ENCODE results near the gene RASD2.
A peak's percentile ranks its signal among the peaks of the same experiment; 100 is the strongest.
"Not testable (repeated sequence)": the region's sequence is repeated elsewhere in the genome, so short reads cannot be mapped to it uniquely, and the experiment has no call there.

RASD2 gene, protein sequence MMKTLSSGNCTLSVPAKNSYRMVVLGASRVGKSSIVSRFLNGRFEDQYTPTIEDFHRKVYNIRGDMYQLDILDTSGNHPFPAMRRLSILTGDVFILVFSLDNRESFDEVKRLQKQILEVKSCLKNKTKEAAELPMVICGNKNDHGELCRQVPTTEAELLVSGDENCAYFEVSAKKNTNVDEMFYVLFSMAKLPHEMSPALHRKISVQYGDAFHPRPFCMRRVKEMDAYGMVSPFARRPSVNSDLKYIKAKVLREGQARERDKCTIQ

DNA sequence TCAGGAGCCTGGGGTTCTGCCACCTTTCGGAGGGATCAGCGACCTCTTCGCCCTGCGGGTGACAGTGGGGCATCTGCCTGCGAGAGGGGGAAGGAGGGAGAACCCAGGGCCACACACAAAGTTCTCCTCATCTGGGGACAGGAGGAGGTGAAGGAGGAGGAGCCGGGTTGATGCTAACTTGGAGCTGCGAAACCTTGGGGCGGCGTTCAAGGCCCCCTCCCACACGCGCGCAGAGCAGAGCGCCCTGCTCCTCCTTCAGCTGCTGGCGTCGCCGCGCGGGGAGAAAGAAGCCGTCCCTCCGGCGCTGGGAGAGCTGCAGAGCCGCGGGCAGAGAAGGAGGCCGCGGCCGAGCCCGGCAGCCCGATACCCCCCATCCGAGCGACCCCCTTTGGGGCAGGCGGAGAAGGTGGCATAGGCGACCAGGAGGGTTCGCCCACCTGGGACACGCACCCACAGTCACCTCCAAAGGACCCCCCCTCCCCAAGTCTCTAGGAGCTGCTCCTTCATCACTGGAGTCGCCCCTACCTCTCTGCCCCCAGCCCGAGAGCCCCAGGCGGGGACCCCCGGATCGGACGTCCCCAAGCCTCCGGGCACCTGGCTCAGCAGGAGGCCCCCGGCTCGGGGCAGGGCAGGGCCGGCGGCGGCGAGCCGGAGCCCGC is at the start of gene RASD2:
Gene RASD2 (plus strand): TSS at position 237 of the 659 bp plus-strand sequence. CDS start 5,979 bp downstream, outside the sequence.
- DNase-seq (ENCODE audit: low read depth), result no peak
- peak within 1 kb of the TSS; percentile 32 for H3K4me3 ChIP-seq (ENCODE audit: control insufficient read depth, low read depth, low read length)
- TF ChIP-seq, protein P1, sequence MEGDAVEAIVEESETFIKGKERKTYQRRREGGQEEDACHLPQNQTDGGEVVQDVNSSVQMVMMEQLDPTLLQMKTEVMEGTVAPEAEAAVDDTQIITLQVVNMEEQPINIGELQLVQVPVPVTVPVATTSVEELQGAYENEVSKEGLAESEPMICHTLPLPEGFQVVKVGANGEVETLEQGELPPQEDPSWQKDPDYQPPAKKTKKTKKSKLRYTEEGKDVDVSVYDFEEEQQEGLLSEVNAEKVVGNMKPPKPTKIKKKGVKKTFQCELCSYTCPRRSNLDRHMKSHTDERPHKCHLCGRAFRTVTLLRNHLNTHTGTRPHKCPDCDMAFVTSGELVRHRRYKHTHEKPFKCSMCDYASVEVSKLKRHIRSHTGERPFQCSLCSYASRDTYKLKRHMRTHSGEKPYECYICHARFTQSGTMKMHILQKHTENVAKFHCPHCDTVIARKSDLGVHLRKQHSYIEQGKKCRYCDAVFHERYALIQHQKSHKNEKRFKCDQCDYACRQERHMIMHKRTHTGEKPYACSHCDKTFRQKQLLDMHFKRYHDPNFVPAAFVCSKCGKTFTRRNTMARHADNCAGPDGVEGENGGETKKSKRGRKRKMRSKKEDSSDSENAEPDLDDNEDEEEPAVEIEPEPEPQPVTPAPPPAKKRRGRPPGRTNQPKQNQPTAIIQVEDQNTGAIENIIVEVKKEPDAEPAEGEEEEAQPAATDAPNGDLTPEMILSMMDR (conservative IDR thresholded peaks at IDR 0.05; ENCODE audit: control insufficient read depth, insufficient read depth, low read depth, low read length), result no peak

DNA sequence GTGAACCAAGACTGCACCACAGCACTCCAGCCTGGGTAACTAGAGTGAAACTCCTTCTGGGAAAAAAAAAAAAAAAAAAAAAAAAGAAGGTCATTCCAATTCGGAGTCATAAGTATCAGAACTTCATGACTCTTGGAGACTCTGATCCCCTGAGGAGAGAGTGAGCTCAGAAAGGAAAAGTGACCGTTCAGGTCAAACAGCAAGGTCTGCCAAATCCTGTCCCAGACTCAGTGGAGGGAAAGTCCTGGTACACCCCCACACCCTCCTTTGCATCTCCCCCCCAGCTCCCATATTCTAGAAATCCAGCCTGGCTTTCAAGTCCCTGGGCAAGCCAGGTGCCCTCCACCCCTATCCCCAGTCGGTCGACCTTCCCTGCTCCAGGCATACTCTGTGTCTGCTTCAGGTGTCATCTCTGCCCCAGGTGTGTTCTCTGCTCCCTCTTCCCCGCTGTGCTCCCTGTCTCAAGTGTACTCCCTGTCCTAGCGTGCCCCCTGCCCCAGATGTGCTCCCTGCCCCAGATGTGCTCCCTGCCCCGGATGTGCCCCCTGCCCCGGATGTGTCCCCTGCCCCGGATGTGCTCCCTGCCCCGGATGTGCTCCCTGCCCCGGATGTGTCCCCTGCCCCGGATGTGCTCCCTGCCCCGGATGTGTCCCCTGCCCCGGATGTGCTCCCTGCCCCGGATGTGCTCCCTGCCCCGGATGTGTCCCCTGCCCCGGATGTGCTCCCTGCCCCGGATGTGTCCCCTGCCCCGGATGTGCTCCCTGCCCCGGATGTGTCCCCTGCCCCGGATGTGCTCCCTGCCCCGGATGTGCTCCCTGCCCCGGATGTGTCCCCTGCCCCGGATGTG is 49.3 kb upstream of the RASD2 start:
- DNase-seq (ENCODE audit: low read depth); H3K4me3 ChIP-seq (ENCODE audit: control insufficient read depth, low read depth, low read length): not testable (repeated sequence)

DNA sequence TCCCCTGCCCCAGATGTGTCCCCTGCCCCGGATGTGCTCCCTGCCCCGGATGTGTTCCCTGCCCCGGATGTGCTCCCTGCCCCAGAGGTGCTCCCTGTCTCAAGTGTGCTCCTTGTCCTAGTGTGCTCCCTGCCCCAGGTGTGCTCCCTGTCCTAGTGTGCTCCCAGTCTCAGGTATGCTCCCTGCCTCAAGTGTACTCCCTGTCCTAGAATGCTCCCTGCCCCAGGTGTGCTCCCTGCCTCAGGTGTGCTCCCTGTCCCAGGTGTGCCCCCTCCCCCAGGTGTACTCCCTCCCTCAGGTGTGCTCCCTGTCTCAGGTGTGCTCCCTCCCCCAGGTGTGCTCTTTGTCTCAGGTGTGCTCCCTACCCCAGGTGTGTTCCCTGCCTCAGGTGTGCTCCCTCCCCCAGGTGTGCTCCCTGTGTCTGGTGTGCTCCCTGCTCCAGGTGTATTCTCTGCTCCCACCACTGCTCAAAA is 48.7 kb upstream of the RASD2 start:
- DNase-seq (ENCODE audit: low read depth), result no peak
- TF ChIP-seq, protein P1 (conservative IDR thresholded peaks at IDR 0.05; ENCODE audit: control insufficient read depth, insufficient read depth, low read depth, low read length), result no peak
- no peak overlapping the region for H3K4me3 ChIP-seq (ENCODE audit: control insufficient read depth, low read depth, low read length)

DNA sequence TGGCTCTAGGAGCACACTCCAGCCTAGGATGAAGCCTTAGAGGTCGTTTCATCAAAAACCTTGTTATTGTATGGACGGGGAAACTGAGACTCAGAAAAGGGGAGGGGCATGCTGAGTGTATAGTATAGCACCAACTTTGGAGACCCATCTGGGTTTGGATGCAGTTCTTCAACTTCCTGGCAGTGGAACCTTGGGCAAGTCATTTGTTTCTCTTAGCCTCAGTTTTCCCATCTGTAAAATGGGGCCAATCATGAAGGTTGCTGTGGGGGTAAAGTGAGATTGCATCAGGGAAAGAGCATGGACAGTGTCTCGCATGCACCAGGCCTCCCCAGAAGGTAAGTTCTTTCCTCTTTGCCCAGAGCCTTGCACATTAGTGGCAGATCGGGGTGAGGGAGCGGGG is 47.6 kb upstream of the RASD2 start:
- no peak for DNase-seq (ENCODE audit: low read depth)
- no peak overlapping the region for H3K4me3 ChIP-seq (ENCODE audit: control insufficient read depth, low read depth, low read length)
- TF ChIP-seq, protein P1 (conservative IDR thresholded peaks at IDR 0.05; ENCODE audit: control insufficient read depth, insufficient read depth, low read depth, low read length), result no peak

DNA sequence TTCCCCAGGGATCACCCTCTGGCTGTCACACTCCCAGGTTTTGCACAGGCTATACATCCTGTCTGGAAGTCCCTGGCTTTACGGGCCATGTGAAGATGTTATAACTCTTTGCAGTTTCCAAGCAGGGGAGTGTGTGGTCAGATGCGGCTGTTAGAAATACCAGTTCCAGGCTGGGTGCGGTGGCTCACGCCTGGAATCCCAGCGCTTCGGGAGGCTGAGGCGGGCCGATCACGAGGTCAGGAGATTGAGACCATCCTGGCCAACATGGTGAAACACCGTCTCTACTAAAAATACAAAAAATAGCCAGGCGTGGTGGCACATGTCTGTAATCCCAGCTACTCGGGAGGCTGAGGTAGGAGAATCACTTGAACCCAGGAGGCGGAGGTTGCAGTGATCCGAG is 44.9 kb upstream of the RASD2 start:
- not testable (repeated sequence) for DNase-seq (ENCODE audit: low read depth); H3K4me3 ChIP-seq (ENCODE audit: control insufficient read depth, low read depth, low read length)

DNA sequence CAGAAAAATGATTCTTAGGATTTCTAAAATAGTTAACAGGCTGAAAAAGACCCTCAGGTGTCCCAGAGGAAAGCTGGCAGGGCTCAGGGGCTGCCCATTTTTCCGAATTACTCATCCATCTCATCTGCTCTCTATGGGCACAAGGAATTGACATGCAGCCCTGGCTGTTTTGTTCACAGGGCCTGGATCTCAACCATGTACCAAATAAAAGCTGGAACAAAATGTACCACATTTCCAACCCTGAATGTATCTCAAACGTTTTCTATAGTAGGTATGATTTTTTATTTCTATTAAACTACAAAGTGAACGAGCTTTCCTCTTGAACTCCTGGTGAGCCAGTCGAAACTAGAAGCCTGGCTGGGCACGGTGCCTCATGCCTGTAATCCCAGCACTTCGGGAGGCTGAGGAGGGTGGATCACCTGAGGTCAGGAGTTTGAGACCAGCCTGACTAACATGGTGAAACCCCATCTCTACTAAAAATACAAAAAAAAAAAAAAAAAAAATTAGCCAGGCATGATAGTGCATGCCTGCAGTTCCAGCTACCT is 43.8 kb upstream of the RASD2 start:
- no peak for DNase-seq (ENCODE audit: low read depth)
- TF ChIP-seq, protein P1 (conservative IDR thresholded peaks at IDR 0.05; ENCODE audit: control insufficient read depth, insufficient read depth, low read depth, low read length), result no peak
- H3K4me3 ChIP-seq (ENCODE audit: control insufficient read depth, low read depth, low read length), result no peak overlapping the region

DNA sequence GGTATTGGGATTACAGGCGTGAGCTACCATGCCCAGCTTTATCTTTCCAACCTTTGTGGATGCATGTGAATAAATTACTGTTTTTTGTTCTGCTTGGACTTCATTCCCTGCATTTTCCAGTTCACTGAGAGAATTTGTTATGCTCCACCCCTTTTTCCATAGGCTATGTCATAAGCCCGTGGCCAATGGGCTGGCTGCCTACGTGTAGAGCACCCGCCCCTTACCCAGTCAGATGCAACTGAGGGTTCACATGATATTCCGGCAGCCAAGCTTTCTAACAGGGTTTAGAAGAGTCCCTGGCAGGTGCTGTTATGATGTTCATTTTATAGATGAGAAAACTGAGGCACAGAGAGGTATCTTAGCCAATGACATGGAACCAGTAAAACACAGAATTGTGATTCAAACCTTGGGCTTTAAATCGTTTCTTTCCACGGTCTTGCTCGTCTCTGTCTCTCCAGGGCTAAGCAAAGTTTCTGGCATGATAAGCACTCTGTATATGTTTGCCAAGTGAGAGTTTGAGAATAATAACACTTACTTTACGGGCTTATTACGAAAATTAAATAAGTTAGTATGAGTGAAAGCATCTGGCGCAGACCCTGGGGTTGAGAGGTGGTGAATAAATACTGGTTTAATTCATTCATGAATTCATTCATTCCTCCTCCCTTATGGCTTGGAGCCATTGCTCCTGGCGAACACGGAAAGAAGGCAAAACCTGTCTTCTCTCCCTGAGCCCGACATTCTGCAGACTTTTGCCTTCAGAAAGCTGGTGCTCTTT is 42.4 kb upstream of the RASD2 start:
- DNase-seq (ENCODE audit: low read depth), result no peak

More for the DNA sequence above, 42.4 kb upstream of the RASD2 start:
- no peak overlapping the region for H3K4me3 ChIP-seq (ENCODE audit: control insufficient read depth, low read depth, low read length)
- TF ChIP-seq, protein P1 (conservative IDR thresholded peaks at IDR 0.05; ENCODE audit: control insufficient read depth, insufficient read depth, low read depth, low read length), result no peak

Measured in fibroblast of mammary gland (primary cell).